Vagina (tissue), 2 donors: ENCODE results near the gene RYR2.

ENCODE experiments used
- CTCF ChIP-seq, 3 experiments: fragments of 450-650 bp in 2 of 3; fragments of 200-600 bp in 1 of 3; sonication (generic) in 1 of 3; IDR thresholded peaks; one replicate each; pipeline ENCODE4 v1.5.1; 2017 to 2019; ENCODE audit warnings: antibody characterized with exemption in 3 of 3, mild to moderate bottlenecking in 2 of 3, moderate library complexity in 2 of 3
- POLR2A ChIP-seq, 2 donors: fragments of 450-650 bp; IDR thresholded peaks; one replicate each; pipeline ENCODE4 v1.6.1; 2017; ENCODE audit warnings: antibody characterized with exemption in 2 of 2, mild to moderate bottlenecking in 2 of 2, moderate library complexity in 2 of 2
- POLR2AphosphoS5 ChIP-seq, 2 donors: sonication (generic); formaldehyde crosslinking; IDR thresholded peaks; one replicate each; pipeline ENCODE4 v1.9.0; 2017; ENCODE audit warnings: antibody characterized with exemption in 2 of 2, mild to moderate bottlenecking in 2 of 2, low read depth in 1 of 2; ENCODE audit not compliant: insufficient read depth in 1 of 2

- no peak for TF ChIP-seq CTCF (IDR thresholded peaks at IDR 0.05)
- no peak for TF ChIP-seq POLR2A (IDR thresholded peaks at IDR 0.05)
- no peak for TF ChIP-seq POLR2AphosphoS5 (IDR thresholded peaks at IDR 0.05; ENCODE audit: insufficient read depth in 1 of 2, low read depth in 1 of 2)
Measured at GRCh38 chr1:237042892-237043576, 1.1 kb downstream of the RYR2 start.
